ENCODE measurements around the gene MTMR10.

The MTMR10 gene

DNA sequence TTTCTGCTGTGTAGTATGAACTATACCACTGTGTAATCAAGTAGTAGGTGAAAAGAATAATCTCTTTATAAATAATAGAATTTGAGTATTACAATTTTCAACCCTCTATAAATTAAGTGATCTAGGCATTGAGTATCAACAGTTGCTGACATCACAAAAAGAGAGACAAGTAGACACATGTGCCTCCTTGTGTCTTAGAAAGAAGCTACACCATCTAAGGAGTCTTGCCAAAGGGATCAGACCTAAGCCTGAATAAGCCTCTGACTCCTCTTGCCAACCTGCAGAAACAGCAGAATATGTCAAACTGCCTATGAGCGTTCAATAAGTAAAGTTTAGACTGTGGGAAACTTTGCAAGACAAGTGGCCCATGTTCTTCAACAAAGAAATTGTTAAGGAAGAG, 5.8 kb upstream of the MTMR10 start:
- Histone ChIP-seq H3K27me3 (no peaks in the 10 kb centered on the region), H3K9me3 (no peaks in the 10 kb centered on the region)
- intact Hi-C loops (cut with DNase I; ENCODE audit: low total_unique reads): loop anchor here (10.0 kb wide), 1 partner anchor 218 kb away; no protein-coding TSS in a partner anchor

DNA sequence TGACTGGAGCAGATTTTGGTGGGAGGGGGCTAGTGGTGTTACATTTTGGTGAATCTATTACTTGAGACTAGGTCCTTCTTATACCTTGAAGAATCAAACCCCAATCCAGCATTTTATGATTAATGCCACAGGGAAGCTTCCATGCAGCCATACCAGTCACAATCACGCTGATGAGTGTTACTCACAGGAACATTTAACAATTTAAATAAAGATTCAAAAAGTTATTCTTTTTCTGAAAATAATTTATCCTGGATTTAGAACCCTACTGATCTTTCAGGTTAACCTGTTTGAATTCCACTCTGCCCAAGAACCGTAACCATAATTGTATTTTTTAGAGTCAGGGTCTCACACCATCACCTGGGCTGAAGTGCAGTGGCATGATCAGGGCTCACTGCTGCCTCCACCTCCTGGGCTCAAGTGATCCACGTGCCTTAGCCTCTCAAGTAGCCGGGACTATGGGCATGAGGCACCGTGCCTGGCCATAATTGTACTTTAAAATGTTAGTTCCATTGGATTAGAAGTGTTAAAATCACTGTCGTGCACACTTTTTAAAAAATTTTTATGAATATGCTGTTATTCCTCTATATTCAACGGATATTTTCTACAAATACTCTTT, 929 bp upstream of the MTMR10 start:
- Histone ChIP-seq H3K36me3 (no peaks in the 10 kb centered on the region), H3K27ac (peak overlapping the region; percentile 97), H3K4me3 (peak overlapping the region; percentile 100), H3K27me3 (no peaks in the 10 kb centered on the region), H3K9me3 (no peaks in the 10 kb centered on the region), H3K4me1 (peaks cover 0 to 25% (median 15%) of the 10 kb centered on the region in 4 donors)
- TF ChIP-seq, protein P1, sequence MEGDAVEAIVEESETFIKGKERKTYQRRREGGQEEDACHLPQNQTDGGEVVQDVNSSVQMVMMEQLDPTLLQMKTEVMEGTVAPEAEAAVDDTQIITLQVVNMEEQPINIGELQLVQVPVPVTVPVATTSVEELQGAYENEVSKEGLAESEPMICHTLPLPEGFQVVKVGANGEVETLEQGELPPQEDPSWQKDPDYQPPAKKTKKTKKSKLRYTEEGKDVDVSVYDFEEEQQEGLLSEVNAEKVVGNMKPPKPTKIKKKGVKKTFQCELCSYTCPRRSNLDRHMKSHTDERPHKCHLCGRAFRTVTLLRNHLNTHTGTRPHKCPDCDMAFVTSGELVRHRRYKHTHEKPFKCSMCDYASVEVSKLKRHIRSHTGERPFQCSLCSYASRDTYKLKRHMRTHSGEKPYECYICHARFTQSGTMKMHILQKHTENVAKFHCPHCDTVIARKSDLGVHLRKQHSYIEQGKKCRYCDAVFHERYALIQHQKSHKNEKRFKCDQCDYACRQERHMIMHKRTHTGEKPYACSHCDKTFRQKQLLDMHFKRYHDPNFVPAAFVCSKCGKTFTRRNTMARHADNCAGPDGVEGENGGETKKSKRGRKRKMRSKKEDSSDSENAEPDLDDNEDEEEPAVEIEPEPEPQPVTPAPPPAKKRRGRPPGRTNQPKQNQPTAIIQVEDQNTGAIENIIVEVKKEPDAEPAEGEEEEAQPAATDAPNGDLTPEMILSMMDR (IDR thresholded peaks at IDR 0.05): no peak
- intact Hi-C loops (cut with DNase I; ENCODE audit: low total_unique reads): loop anchor here (10.0 kb wide), 1 partner anchor 222 kb away; no protein-coding TSS in a partner anchor
- DNase-seq: no peak

More for the DNA sequence above, 5.8 kb upstream of the MTMR10 start:
- Histone ChIP-seq H3K4me1 (peaks cover 0 to 3% (median 0%) of the 10 kb centered on the region in 4 donors), H3K4me3 (no peak overlapping the region), H3K27ac (no peak overlapping the region), H3K36me3 (no peaks in the 10 kb centered on the region)
- no peak for DNase-seq
- TF ChIP-seq, protein P1 (IDR thresholded peaks at IDR 0.05): no peak

DNA sequence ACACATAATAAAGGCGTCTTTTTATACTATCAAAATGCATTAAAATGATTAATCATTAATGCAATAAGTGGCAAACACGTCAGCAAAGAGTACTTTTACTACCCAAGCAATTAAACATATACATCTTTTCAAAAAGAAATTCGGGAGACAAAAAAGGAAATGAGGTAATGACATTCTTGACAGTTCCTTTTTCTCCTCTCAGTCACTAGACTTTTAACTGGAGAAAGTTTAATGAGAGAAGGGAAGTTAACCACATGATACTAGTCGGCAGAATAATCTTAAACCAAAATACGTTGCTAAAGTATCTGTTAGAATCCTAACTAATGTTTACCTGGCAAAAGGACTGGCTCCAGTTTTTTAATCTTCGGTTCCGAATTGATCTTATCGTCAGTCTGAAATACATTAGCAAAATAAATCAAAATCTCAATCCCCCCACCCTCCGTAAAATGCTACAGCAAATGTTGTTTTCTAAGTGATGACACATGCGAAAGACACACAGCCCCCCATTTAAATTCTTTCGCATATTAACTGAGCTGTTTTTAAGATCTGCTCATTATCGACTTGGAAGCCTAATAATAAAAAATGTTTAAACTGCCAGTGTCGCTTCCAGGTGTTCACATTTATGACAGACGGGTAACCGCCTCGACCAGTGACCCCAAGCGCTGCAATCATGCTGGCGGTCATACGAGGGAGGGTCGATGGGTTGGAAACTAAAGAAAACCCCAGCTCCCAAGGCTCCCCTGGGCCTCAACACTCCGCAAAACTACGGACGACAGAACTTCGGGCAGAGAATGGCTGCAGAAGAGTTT, 778 bp downstream of the MTMR10 start:
- peak overlapping the region; percentile 97 for H3K27ac ChIP-seq
- H3K9me3 ChIP-seq: no peaks in the 10 kb centered on the region
- H3K4me1 ChIP-seq: peaks cover 0 to 36% (median 20%) of the 10 kb centered on the region in 4 donors
- peaks cover 0 to 13% (median 5%) of the 10 kb centered on the region in 3 donors for H3K36me3 ChIP-seq
- H3K27me3 ChIP-seq: no peaks in the 10 kb centered on the region
- H3K4me3 ChIP-seq: peak overlapping the region; percentile 100
- DNase-seq: no peak
- intact Hi-C loops (cut with DNase I; ENCODE audit: low total_unique reads): loop anchor here (10.0 kb wide), 1 partner anchor 224 kb away; no protein-coding TSS in a partner anchor
- TF ChIP-seq, protein P1 (IDR thresholded peaks at IDR 0.05): no peak

DNA sequence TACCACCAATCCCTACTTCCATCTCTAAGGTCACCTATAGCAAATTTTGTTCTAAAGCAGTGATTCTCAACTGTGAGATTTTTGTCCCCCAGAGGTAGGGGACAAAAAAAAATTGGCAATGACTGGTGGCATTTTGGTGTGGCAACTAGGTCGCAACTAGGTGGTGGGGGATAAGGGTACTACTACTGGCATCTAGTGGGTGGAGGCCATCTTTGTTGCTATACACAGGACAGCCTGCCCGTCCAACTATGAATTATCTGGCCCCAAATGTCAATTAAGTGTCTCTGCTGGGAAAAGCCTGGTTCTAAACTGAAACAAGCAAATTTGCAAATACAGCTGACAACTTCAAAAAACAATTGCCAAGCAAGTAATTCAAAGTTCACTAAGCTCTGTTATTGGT, 1.4 kb downstream of the MTMR10 start:
- intact Hi-C loops (cut with DNase I; ENCODE audit: low total_unique reads): loop anchor here (10.0 kb wide), 1 partner anchor 225 kb away; no protein-coding TSS in a partner anchor
- H3K4me1 ChIP-seq: peaks cover 0 to 43% (median 26%) of the 10 kb centered on the region in 4 donors
- H3K27ac ChIP-seq: peak overlapping the region; percentile 16 to 97
- TF ChIP-seq, protein P1 (IDR thresholded peaks at IDR 0.05): no peak
- DNase-seq: no peak
- H3K27me3 ChIP-seq: no peaks in the 10 kb centered on the region
- H3K9me3 ChIP-seq: no peaks in the 10 kb centered on the region
- H3K36me3 ChIP-seq: peaks cover 0 to 14% (median 10%) of the 10 kb centered on the region in 3 donors
- H3K4me3 ChIP-seq: peak overlapping the region; percentile 100

GRCh38 chr15:30985081-30985531, 6.3 kb downstream of the MTMR10 start:
- DNase-seq: peak in 1 of 2 donors; percentile 30

More at GRCh38 chr15:30985081-30985531, 6.3 kb downstream of the MTMR10 start:
- Histone ChIP-seq H3K36me3 (peaks cover 4 to 21% (median 10%) of the 10 kb centered on the region in 3 donors), H3K27ac (peak overlapping the region in 1 of 2 donors; percentile 15), H3K27me3 (no peaks in the 10 kb centered on the region), H3K4me3 (no peak overlapping the region), H3K4me1 (peaks cover 0 to 63% (median 29%) of the 10 kb centered on the region in 4 donors), H3K9me3 (no peaks in the 10 kb centered on the region)
- TF ChIP-seq, protein P1 (IDR thresholded peaks at IDR 0.05): no peak
- intact Hi-C loops (cut with DNase I; ENCODE audit: low total_unique reads): no loop called here

Data from tibial artery (tissue), 4 donors.